Measurements from ENCODE around the gene JMJD1C.

- TF ChIP-seq POLR2A (IDR thresholded peaks at IDR 0.05; ENCODE audit: low read length) (no peak), GATA1 (IDR thresholded peaks at IDR 0.05; ENCODE audit: low read depth, low read length) (no peak)
Observed at GRCh38 chr10:63436225-63436624, 29.6 kb downstream of the JMJD1C start.
